HG02623 (cell line): ENCODE measurements around the gene ZSCAN9.

Source experiments
- ATAC-seq: cut with Tn5 transposase; IDR thresholded peaks from one replicate; pipeline ENCODE4 v1.9.1; 2021; ENCODE audit warnings: moderate library complexity; ENCODE audit not compliant: unreplicated experiment

Gene ZSCAN9

DNA sequence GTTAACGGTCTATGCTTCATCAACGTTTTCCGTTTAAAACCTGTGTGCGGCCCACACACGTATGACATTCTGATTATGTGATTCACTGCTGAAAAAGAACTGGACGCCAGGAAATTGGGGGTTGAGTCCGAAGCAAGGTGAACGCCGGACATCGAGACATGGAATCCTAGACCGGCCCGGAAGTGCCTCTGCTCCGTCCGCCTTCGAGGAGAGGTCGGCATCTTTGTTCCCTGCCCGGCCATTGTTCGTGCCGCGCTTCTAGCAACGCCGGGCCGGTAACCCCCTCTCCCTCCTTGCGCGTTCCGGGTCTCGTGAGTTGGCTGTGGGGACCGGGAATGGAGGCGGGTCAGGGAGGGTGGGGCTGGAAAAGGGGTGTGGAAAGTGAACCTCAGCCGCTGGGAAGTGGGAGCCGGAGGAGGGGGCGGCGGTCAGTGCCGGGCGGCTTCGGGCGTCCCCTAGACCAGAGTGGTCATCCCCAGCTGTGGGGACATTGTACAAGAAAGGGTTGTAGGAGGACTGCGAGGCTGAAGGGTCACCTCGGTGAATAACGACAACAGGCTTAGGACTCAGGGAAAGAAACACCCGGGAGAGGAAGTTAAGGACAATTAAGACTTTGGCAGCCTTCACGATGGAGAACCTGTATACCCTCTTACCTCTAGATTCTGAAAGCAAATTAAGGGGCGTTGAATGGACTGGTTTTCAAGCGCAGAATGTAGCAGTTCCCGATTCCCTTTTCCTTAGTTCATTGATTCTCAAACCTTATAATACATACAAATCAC is at the start of gene ZSCAN9:
ZSCAN9 (plus strand) TSS at position 220 of the 779 bp plus-strand sequence. CDS start 1,810 bp downstream, outside the sequence.
- peak; percentile 88 for ATAC-seq

DNA sequence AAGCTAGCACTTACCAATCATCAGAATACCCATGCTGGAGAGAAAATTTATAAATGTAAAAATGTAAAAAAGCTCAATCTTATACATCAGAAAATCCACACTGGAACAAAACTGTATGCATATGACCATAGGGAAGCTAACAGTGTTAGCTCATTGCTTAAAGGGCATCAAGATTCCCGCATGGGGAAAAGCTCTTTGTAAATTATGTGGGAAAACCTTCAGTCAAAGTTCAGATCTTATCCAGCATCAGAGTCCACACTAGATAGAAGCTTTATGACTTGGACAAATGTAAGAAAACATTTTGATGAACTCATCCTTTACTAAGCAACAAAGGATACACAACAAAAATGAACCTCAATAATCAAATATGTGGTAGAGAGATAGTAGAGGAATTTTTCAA is 48.7 kb upstream of the ZSCAN9 start:
- no peak for ATAC-seq

DNA sequence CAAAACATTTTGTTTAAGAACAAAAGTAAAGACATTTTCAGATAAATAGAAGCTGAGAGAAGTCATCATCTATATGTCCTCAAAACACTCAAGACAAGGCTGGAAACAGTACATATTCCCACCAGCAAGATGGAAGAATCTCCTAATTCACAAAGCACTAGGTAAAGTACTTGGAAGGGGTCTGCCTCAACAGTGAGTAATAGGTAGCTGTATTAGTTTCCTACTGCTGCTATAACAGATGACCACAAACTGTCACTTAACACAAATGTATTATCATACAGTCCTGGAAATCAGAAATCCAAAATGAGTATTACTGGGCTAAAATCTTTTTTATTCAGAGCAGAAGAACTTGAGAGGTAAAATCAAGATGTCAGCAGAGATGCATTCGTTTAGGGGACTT is 42.8 kb upstream of the ZSCAN9 start:
- no peak for ATAC-seq

DNA sequence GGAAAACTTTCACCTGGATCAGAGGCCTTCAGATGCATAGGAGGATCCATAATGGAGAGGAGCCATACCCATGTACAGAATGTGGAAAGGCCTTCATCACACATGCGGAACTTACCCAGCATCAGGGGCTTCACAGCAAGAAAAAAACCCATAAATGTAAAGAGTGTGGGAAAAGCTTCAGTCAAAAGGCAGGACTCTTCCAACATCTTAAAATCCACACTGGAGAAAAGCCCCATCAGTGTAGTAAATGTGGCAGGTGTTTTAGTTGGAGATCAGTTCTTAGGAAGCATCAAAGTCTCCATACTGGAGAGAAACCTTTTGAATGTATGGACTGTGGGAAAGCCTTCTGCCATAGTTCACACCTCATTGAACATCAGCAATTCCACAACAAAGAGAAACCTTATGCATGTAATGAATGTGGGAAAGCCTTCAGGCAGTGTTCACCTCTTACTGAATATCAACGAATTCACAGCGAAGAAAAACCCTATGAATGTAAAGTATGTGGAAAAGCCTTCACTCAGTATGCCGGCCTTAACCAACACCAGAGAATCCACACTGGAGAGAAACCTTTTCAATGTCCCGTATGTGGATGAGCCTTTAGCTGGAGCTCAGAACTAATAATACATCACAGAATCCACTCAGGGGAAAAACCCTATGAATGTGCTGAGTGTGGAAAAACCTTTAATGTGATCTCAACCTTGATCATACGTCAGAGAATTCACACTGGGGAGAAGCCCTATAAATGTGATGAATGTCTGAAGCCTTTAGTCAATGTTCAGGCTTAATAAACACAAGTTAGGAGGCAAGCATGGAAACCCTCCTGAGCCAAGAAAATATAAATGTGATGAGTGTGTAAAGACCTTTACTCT is 36.7 kb upstream of the ZSCAN9 start:
- ATAC-seq, result no peak

DNA sequence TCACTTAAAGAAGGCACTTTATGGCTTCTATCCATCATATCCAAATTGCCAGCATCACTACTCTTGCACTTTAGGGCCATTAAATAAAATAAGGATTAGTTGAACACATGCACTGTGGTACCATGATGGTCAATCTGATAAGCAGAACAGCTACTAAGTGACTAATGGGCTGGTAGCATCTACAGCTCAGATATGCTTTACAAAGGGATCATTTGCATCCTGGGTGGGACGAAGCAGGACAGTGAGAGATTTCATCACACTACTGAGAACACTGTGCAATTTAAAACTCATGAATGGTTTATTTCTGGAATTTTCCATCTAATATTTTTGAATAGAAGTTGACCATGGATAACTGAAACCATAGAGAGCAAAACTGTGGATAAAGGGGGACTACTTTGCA is 25.1 kb upstream of the ZSCAN9 start:
- ATAC-seq, result no peak

DNA sequence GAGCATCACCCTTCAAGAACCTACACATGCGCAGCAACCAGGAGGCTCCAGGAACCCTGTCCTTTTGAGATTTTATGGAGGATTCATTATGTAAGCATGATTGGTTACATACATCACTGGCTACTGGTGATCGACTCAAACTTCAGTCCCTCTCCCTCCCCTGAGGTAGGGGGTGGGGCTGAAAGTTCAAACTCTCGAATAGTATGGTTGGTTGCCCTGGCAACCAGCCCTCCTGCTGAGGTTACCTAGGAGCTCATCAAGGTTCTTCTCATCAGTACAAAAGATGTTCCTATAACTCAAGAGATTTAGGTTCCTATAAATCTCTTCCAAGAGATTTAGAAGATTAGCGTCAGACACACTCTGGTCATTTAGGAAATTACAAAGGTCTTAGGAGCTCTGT is 21.9 kb upstream of the ZSCAN9 start:
- ATAC-seq, result no peak

DNA sequence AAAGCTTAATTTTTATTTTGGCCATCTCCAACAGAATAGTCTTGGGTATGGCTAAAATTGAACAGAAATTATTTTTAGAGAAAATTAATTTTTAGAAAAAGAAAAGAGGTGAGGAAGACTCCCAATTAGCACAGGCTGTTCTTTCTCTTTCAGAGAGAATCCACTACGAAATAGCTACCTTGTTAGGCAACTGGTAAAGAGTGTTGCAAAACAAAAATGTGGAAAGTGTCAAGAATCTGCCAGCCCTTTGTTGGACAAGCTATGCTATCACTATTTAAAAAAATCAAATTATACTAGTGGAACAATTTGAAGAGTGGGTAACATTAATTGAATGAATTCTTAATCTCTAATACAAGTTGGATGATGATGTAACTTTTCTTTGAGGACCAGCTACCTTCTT is 19.2 kb upstream of the ZSCAN9 start:
- ATAC-seq, result no peak

DNA sequence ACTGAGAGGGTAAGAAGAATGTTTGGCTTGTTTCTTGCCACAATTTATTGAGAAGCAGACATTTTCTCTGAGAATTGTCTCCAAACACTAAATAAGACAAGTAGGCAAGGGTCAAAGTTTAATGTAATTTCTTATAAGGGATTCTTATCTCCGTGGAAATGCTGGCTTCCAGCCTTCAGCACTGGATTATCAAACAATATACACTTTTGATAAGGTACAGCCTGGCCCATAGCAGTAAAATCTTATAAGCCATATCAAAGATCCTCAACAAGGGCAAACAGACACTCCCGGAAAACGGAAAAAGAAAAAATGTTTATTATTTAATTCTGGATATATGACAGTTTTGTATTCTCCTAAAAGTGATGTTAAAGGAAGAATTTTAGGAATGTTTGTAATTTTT is 18.5 kb upstream of the ZSCAN9 start:
- ATAC-seq, result no peak

DNA sequence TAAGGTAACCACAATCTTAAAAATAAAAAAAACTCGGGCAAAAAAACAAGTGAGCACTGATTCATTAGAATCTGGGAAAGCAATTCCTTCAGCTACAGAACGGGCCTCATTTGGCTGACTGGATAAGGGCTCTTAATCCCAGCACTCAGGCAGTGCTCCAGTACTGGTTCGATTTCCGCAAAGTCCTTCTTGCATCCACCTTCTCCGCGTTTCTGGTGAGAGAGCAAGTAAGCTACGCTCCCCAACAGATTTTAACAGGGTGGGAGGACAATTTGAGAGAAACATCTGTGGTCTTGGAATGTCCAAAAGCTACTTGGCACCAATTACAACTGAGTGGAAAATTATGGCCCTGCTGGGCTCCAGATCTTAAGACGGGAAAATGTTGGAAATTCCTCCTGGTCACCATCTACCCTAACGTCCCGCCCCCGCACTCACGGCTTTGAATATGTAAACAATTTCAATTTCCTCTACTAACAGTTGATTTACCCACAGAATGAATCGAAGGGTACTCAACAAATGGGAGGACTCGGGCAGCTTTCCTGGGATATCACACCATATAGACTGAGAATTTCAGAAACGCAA is 18.1 kb upstream of the ZSCAN9 start:
- no peak for ATAC-seq

DNA sequence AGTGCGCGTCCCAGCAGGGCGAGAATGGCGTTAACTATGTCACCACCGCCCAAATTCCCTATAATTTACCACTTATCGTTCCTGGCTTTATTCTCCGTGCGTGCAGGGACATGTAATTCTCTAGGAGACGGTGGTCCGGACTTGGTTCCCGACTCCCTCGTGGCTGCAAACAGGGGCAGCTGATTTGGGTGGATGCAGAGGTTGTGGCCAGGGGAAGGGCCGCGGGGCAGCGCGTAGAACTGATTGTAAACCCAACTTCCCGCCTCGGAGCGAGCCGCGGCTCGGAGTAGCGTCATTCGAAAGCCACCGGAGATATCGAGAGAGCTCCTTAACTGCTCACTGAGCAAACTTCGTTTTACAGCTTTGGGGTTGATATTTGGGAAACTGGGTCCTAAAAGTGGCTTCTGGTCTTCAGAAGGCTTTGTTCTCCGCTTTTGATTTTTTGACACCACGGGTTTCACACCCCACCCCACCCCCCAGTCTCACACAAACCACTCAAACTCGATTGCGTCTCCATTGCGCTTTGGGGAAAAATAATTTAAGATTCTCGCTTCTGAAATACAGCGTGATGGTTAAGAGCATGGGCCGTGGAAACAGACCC is 17.5 kb upstream of the ZSCAN9 start:
- ATAC-seq, result no peak

DNA sequence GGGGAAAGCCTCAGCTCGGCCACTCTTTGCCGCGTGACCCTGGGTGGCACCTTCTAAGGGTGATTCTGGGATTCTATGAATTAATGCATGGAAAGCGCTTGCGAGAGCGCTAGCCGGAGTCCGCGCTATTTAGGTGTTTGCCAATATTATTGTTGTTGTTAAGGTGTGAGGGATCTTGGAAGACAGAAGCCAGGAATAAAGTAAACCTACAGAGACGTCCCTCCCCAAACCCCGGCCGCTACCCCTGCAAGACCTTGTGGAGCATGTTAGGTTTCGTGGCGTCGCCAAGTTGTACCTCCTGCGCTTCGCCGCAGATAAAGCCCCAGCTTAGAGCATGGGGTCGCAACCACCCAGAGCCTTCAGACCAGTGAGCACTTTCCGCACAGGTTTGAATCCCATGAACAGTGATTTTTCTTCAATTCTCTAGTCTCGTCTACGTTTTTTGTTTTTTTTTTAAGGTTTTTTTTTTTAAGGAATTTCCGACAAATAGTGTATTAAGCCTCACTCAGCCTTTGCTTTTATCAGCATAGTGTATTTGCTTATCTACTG is 16.9 kb upstream of the ZSCAN9 start:
- no peak for ATAC-seq

DNA sequence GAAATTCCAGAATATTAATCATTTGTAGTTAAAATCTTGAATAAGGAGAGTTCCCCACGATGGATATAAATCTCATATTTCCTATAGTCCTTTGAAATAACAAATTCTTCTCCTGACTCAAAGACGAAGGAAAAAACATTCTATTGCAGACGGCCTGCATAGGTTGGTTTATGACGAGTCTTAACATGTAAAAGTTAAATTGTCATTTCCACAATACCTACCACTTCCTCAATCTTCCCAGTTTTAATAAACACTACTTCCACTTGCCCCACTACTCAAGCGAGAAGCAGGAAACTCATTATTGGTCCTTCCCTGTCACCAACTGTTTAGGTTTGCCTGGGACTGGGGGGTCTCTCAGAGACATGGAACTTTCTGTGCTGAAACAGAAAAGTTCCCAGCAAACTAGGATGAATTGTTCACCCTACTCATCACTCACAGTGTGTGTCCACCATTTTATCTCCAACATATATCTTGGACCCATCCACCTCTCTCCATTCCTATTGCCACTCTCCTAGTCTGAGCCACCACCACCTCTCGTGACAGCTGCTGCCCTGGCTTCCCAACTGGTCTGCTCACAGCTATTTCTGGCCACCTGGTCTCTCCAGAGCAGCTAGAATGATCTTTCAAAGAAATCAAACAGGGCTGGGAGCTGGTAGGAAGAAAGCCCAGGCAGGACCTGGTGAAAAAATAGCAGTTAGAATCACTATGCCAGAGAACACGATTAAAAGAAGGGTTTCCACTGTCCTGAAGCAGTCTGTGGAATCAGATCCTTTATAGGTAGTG is 15.1 kb upstream of the ZSCAN9 start:
- ATAC-seq, result no peak

DNA sequence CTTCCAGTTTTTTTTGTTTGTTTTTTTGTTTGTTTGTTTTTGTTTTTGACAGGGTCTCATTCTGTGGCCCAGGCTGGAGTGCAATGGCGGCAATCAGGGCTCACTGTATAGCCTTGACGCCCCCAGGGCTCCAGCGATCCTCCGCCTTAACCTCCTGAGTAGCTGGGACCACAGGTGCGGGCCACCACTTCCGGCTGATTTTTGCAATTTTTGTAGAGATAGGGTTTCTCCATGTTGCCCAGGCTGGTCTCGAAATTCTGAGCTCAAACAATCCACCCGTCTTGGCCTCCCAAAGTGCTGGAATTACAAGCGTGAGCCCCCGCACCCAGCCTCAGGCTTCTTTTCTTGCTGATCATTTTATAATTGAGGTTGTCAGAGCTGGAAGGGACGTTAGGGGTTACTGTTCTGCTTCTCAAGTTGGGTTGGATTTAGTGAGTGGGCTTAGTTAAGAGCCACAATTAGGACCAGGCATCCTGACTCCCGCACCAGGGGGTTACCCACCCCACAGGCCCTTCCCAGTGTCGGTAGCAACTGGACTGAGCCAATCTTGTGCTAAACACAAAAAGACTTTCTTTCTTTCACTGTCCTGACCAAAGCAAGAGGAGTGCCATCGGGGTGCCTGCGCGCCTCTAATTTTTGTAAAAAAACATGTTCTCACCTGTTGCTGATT is 13.1 kb upstream of the ZSCAN9 start:
- no peak for ATAC-seq

DNA sequence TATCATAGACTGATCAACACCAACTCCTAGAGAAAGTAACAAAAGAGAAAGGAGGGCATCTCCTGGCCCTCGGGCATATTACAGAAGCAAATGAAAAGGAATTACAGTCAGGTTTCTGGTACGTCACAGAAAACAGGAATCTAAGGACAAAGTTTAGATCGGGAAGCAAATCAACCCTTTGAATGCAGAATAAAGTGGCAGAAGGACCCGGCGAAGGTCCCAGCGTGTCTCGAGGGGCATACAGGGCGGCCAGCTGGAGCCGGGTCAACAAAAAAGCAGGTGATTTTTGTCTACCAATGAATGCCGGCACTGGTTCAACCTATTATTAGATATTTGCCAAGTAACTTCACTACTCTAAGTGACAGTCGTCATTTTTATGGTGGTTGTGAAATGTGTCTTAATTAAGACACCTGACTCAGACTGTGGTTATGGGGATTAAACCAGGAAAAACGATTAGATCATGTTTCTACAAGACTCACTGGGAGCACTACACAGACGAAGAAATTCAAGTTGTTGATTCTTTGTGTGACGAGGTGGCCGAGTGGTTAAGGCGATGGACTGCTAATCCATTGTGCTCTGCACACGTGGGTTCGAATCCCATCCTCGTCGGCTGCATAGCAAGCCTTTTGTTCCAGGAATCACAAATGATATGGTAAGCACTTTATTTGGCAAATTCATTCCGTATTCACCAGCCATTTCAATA is 12.4 kb upstream of the ZSCAN9 start:
- no peak for ATAC-seq

DNA sequence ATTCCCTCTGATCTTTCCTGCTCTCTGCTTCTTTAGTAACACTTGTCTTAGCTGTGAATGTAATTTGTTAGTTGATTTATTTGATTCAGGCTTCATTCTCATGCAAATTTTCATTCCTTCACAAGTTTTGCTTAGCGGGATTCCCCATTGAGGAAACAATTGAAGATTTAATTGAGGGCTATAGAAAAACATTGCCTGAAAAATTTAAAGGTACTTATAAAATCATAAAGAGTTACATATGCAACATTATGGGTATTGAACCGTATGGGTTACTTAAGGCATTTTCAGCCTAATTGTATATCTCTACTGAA is 11.9 kb upstream of the ZSCAN9 start:
- no peak for ATAC-seq

DNA sequence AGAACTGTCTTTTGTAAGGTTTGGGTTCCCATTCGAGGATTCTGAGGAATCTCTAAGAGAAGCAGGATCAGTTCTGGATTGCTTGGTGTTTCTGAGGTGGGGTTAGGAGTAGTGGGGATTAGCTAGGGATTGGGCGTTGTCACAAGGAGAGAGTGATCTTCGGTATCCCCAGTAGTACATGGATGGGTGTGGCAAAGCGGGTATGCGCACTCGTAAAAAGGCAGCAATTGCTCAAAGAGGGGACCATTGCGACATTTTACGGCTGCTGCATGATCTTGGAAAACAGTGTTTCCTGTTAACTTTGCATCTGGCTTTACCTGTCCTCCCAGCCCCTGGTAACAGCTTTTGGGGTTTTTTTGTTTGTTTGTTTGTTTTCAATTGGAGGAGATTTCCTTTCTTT is 9.7 kb upstream of the ZSCAN9 start:
- ATAC-seq, result no peak

DNA sequence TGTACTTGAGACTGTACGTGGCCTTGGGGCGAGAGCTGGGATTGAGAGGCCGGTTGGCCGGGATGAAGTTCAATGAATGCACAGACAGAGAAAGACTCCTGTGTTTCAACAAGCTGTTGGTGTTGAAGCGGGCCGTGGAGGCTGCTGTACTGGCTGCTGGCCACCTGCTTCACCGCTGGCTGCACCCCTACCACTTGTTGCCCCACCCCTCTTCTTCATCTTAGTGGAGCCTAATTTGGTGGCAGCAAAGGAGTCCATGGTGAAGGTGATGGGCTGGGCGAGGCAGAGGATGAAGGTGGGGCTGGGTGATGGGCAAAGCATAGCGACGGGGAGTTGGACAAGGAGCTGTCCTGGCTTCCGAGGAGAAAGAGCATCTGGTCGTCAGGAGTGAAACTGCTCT is 7.2 kb upstream of the ZSCAN9 start:
- ATAC-seq, result no peak

DNA sequence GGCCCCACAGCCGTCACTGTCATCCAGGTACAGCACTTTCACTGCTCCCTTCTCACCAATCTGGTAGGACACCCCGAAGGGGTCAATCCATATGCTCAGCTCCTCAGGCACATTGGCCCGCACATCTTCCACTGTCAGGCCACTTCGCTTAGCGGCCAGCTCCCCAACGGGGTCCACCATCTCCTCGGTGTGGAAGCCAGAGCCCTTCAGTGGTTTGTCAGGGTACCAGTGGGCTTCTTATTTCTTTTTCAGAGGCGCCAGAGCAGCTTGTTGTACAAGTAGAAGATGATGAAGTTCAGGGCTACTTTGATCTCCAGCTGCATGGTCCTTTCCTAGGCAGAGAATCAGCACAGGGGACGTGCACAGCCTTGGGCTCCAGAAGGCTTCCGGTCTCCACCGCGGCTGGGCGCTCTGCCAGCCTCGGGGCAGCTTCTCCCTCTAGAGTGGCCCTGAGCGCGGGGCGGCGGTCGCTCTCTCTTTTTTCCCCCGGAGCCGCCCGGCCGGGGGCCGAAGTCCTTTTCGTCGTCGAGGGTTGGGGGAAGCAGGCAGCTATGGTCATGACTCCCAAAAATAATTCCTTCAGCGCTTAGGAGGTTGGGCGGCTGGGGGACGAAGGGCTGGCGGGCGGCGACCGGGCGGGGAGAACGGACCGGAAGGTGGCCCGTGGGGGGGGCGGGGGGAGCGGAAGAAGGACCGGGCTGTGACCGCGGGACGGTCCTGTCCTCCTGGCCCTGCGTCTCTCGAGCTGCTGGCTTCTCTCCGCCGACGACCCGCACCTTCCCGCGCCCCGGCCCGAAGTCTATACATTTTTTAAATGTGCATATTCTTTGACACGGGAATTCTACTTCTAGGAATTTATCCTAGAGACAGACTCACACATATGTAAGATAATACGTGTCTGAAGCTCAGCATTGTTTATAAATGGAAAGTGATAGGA is 6.5 kb upstream of the ZSCAN9 start:
- no peak for ATAC-seq
